NCI-H1436 treated with DMSO at 0.1 percent for 48 hours (cell line): ENCODE data around the gene APBB2.
"Not testable (repeated sequence)": the region's sequence is repeated elsewhere in the genome, so short reads cannot be mapped to it uniquely, and the experiment has no call there.

ENCODE experiments used
- DNase-seq: peaks from one replicate; lab custom pipeline; 2025; lab: John Stamatoyannopoulos, UW

The APBB2 gene

DNA sequence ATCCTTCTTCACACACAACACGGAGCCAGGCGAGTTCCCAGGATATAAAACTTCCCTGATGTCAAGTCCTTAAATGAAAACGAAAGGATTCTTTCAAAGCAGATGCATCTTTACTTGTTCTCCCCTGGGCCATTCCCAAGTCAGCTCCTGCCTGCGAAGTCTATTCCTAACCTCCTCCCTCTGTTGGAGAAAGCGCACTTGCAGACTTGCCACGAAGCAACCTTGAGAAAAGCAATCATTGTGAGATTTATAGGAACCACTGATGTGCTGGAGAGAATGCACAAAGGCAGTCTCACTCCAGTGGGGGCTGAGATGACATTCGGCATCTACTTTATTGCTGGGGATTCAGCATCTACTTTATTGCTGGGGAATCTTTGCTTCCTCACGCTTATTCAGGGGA is 308.9 kb downstream of the APBB2 start:
- no peak for DNase-seq

DNA sequence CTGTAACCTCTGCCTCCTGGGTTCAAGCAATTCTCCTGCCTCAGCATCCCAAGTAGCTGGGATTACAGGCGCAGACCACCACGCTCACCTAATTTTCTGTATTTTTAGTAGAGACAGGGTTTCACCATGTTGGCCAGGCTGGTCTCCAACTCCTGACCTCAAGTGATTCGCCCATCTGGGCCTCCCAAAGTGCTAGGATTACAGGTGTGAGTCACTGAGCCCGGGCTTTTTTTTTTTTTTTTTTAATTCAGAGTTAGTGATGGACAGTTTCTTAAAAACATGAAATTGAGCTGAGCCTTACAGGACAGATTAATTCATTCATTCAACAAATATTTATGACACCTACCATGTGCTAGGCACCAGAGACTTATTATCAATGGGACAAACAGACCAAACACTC is 313.8 kb downstream of the APBB2 start:
- not testable (repeated sequence) for DNase-seq

DNA sequence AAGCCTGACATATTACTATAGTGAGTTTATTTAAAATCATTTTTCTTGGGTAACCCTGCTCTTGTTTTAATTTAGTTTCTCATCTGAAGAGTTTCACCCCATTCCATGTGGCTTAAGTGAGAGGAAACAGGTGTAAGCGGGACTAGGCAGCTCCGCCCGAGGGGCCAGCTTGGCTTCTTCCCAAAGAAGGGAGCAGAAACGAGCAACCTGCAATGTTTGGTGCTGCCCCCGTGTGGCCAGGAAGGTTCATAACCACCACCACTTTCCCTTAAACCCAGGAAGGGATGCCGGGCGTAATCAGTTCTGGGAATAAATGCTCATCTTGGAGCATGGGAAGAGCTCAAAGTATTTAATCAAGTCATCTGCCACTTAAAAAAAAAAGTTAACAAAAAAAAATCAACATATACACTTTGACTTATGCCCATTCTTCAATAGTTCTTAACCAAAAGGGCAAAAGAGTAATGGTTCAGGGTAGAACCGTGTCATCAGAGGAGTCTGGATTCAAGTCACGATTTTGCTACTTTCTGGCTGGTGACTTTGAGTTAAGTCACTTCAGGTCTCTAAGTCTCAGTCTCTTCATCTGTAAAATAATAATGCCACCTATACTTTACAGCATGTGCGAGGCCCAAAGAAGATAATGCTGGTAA is 316.7 kb downstream of the APBB2 start:
- no peak for DNase-seq

DNA sequence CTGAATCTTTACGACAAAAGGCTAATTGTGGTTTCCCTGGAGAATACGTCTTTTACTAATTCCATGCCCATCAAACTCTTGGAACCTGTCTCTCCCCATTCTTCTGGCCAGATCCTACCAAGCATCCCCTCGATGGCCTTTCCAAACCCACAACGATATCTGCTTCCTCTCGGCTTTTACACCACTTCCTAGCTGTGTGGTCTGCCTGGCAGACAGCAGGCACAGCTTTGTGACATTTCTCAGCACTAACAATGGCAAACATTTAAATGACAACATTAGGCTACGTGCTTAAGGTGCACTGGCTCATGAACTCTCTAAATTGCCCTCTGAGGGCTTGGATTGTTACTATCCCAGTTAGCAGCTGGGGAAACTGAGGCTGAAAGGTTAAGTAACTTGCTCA is 323.6 kb downstream of the APBB2 start:
- no peak for DNase-seq

DNA sequence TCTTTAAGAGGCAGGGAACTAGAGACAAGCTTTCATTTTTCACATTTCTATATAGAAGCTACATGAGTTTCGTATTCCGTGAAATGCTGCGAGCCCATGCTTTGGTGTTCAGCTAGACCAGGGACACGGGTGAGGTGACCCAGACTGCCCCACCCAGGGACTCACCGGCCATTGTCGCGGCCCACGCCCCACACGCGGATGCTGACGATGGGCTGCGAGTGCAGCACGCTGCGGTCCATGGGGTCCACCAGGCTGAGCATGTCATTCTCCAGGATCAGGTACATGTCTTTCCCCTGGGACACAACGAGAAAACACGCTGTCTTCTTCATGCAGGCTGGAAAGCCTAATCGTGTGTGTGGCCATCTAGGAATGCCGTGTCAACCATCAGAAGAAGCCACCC is 324.1 kb downstream of the APBB2 start:
- no peak for DNase-seq

DNA sequence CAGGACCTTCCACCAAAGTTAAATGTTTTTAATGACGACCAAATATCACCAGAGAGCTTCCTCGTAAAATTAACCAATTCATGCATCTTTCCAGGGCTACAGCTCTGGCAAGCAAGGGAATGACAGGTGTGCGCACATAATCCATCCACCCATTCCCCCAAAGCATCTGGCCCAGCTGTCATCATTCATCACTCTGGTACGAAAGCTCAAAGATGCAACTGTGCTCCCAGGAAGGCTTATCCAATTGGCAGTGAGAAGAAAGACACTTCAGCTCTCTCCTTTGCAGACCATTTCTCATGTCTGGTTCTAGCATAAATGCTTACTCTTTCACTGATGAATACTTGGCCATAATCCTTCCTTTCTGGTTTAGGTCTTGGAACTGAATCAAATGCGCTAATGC is 325.4 kb downstream of the APBB2 start:
- no peak for DNase-seq

DNA sequence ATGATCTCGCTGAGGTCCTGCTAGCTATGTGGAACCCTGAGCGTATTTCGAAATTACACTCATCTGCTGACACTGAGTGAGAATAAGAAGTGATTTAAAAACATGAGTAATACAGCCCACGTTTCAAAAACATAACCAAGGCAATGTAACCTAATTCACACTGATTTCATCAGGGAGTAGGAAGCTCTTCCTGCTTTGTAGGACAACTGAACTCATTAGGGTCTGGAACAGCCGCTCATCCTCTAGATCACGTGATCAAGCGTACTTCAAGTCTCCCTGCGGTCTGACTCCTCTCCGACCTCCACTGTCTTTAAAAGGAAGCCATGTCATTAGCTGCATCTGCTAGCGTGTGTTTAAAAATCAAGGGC is 326.6 kb downstream of the APBB2 start:
- no peak for DNase-seq

DNA sequence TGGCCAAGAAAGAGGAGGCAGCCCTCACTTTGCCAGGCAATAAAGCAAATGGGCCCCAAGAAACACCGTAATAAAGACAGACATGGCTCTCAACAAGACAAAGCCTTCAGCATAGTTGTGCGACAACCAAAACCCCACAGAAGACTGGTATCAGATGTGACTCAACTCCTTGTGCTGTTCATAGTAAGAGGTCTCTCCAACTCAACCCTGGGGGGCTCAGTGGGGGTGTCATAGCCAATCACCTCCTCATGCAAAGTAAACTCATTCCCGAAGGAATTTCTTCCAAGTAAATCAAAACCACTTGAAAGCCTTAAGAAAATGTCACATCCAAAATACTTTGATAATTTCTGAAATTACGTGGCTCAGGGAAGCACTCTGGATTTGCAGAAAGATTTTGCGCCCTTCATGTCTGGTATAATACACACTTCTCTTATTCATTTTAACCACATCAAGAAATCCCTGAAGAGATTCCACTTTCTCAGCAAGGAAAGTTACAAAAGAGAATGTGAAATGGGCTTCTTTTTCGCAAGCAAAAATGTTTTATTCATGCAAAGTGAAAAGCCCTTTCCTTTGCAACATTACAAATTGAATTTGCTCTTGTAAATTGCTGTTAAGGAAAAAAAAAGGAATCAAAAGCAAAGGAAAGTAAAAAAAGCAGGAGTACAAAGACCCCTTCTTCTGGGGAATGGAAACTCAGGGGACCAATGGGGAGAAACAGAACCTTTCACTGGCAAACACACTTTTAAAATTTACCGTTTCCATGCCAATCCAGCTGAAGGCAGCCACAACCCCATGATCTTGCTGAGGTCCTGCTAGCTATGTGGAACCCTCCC is 327.2 kb downstream of the APBB2 start:
- no peak for DNase-seq

DNA sequence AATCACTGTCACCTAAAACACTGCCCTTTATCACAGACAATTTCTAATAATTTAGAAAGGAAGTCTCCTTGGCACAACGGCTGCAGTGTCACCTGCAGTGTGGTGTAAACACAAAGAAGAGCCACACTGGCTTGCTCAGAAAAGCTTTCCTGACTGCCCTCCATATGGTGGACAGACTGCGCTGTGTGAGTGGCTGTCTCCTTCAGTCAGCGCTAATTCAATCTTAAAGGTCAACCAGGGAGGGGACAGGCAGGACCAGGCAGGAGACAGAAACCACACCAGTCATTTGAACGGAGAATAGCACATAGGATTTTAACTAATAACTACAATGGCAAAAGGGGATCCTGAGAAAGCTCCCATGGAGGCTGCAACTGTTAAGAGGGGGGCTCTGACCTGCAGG is 332.5 kb downstream of the APBB2 start:
- no peak for DNase-seq

DNA sequence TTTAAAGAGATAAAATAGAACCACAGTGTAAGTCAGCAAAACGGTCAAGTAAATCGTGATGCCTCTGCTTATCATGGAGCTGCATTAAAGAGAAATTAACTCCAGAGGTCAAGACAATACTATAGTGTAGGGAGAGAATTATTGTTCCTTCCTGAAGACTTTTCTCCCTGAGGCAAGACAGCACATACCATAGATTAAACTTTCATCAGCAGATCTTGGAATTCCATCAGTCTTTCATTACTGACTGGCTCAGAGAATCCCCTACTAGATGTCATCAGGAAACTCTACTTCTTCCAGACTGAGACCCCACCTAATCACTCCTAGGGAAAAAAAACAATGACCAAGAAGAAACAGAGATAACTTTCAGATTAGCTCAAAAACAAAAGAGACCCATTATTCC is 333.2 kb downstream of the APBB2 start:
- DNase-seq: no peak

DNA sequence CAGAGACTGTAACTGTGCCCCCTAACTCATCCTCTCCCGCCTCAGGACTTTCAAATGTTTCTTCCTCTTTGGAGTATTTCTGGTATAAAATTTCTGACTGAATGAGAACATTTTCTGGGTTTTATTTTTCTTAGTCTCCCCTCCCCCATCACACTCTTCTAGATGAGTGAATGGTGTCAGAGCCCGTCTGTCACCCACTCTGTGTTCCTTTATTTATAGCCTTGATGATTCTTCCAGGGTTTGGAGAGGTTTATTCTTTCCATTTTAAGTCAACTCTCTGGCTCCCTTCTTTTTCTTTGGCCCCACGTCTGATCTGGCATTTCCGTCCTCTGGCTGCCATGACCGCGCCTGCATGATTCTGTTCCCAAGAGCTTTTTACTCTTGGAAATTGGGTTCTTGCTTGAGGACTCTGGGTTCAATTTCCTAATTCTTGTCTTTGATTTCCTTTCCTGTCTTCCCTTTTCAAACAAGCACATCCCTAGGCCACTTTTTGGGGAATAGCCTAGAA is 335.7 kb downstream of the APBB2 start:
- DNase-seq: no peak

DNA sequence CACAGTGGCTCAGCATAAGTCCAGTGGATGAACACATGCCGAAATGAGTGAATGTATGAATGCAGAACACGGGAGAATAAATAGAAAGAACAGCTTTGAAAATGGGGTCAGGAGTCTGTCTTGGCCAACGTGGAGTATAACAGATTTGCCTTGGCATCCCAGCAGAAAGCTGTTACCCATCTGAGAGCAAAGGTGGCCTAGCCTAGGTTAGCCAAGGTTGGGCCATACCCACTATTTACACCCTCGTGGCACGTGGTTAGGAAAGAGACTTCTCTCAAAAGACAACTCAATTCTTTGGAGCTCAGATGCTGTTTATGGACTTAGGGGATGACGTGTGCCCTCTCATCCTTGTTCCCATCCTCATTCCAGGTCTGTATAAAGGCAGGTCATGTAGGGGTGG is 337.3 kb downstream of the APBB2 start:
- DNase-seq: no peak

DNA sequence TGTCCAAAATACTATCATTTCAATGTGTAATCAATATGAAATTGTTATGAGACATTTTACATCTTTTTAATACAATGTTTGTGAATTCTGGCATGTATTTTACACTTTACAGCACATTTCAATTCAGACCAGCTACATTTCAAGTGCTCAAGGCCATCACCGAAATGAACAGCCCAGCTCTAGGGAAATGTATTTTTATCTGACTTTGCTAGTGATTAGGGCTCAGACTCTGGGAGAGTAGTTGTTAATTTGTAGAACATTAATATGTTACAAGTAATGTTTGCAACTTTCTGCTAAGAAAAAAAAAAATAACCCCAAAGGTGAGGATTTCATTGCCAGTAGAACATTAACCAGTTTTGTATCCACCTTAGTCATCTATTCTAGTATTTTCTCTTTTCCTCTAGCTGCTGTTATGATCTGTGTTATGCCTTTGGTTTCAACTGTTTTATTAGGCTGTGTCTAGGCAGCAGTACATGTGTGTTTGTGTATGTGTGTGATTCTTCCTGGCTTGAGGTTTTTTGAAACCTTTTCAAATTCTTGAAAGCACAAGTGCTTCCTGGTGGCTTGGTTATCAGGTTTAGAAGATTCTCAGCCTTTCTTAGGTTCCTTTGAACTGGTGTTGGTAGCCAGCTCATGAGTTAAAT is 338.7 kb downstream of the APBB2 start:
- no peak for DNase-seq

DNA sequence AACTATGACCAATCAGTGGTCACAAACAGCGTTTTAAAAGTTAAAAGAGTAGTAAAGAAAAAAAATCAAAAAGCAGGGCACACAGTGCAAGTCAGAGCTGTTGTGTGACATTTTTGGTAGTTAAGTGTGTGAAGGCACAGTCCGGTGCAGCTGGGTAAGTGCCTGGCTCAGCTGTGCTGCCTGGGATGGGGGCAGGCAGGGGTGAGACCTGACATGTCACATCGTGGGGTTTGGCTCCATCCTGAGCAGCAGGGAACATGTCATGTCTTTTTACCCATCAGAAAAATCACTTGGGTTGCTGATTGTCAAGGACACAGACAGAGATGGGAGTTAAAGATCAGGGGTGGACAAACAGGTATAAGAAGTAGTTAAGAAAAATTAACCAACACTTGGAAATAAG is 339.4 kb downstream of the APBB2 start:
- DNase-seq: no peak

DNA sequence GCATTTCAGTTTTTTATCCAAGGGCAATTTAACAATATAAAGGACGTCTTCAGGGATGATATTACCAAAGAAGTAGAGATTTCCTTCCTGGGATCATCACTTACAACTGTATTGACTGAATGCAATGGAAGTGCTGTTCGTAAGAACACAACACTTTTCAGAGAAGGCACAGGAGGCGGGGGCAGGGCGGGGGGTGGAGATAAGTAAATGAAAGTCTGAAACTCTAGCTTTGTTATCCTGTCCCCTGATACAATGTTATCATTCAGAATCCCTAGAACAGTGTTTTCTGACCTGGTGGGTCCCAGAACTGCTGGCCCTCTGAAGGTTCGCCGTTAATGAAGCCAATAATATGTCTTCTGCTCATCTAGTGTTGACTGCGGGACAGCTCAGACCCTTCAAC is 340.0 kb downstream of the APBB2 start:
- no peak for DNase-seq

DNA sequence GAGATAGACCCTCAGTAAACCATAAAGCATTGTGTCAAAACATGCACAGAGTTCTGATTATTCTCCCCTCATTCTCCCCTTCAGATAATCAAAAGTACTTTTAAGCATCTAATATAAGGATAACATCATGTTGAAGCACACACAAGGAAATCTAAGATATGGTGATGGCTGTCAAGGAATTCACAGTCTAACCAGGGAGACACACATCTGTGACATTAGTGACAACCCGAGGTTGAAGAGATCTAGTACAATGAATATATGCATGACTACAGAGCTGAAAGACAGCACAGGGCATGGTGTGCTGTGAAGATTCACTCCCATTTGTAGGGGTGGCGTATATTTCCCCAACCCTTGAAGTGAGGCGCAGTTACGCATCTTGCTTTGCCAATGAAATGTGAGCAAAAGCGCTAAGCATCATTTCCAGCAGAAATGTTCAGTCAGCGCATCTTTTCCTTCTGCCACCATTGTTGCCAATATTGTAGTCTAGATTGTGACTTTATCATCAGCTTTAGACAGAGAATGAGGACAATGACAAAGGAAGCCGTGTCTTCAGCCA is 342.6 kb downstream of the APBB2 start:
- no peak for DNase-seq

DNA sequence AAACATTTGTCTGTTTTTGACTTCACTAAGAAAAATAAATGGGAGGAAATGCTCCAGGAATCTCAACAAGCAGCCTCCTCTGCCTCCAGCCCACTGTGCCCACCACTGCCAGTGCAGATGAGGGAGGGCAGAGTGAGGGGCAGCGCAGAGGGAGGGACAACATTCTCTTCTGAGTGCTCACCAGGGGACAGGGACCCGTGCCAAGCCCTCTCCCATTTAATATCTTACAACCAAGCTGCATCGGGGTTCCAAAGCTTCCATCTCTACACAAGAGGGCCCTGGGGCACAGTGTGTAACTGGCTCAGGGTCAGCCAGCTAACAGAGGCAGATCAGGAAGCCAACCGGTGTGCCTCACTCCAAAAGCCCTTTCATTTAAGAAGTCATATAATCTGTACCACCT is 344.2 kb downstream of the APBB2 start:
- no peak for DNase-seq

DNA sequence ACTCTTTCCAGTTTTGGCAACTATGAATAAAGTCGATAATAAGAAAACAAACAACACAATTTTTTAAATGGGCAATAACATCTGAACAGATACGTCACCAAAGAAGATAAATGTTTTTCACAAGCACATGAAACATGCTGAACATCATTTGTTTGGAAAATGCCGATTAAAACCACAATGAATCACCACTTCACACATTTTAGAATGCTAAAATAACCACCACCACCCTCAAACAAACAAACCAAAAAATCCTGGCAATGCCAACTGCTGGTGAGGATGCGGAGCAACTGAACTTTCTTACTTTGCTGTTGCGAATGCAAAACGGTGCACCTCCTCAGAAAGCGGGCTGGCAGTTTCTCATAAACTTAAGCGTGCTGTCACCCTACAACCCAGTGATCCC is 348.6 kb downstream of the APBB2 start:
- DNase-seq: no peak

DNA sequence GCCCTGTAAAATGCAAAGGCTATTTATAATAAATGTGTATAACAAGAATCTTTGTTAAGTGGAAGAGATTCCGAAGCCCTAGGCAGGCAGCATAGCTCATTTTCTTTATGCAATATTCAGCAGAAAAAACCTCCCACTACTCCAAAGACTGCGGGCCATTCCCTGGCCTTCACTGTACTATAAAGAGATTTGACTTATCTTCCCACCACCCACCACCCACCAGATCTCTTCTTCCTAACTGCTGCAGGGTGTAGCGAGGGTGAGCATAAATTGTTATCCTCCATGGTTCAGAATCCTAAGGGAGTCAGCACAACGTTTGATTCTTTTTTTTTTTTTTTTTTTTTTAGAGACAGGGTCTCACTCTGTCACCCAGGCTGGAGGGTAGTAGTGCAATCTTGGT is 349.8 kb downstream of the APBB2 start:
- DNase-seq: no peak

DNA sequence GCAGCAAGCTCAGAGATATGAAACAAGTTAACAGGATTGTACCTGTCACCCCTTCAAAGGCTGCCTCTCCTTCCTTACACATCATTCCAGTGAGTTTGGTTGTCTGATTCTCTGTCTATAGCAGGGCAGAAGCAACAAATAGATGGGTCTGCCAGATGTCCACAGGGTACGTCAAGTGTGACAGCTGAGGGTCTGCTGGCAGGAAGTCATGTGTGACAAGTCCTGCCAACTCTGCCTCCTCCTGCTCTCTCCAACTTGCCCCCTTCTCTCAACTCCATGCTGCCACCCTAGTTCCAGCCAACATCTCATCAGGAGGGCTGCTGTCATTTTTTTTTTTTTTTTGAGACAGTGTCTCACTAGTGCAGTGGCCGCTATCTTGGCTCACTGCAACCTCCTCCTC is 355.4 kb downstream of the APBB2 start:
- no peak for DNase-seq

DNA sequence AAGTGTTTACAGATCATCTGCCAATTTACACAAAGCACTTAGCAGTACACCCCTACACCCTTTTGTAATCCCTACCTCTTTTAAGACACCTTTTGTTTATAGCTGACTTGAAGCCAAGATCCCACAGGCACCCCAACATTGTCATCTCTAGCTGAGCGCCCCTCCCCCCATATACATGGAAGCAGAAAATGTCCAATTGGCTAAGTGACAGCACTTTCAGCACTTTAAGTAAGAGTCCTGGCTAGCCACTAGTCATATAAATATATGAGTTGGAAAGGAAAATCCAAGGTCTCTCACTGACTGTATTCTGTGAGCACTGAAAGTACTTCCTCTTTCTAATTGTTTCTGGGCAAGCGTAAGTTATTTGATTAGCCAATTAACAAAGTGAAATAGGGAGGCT is 356.4 kb downstream of the APBB2 start:
- no peak for DNase-seq

DNA sequence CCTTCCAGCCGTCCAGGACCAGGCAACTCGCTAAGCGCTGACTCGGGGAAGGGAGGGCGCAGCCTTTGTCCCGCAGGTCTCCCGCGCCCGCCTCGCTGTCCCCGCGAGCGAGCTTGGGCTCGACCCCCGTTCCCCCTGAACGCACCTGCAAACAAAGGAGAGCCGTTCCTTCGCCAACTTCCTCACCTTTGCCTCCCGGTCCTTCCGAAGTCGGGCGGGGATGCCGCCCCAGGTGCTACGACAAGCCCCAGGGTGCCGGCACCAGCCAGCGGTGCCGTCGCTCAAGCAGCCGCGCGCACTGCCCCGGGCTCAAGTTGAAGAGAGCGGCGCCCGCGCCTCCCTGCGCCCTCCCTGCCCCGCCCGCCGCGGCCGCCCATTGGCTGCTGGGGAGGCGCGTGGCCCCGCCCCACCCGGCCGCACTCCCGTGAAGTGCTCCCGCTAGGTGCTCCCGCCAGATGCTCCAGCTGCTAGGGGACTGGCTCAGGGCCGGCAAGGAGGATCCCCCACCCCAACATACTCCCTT is 357.4 kb downstream of the APBB2 start:
- DNase-seq: no peak
